ENCODE data around the gene SNPH. TPM values are rescaled to one million over a fixed set of nuclear protein-coding genes. Genes with fewer than 3 reads are reported as not detected.

SNPH gene
- total and polyA plus RNA-seq, 4 donors: 0.04 to 0.50 (median 0.21) TPM

DNA sequence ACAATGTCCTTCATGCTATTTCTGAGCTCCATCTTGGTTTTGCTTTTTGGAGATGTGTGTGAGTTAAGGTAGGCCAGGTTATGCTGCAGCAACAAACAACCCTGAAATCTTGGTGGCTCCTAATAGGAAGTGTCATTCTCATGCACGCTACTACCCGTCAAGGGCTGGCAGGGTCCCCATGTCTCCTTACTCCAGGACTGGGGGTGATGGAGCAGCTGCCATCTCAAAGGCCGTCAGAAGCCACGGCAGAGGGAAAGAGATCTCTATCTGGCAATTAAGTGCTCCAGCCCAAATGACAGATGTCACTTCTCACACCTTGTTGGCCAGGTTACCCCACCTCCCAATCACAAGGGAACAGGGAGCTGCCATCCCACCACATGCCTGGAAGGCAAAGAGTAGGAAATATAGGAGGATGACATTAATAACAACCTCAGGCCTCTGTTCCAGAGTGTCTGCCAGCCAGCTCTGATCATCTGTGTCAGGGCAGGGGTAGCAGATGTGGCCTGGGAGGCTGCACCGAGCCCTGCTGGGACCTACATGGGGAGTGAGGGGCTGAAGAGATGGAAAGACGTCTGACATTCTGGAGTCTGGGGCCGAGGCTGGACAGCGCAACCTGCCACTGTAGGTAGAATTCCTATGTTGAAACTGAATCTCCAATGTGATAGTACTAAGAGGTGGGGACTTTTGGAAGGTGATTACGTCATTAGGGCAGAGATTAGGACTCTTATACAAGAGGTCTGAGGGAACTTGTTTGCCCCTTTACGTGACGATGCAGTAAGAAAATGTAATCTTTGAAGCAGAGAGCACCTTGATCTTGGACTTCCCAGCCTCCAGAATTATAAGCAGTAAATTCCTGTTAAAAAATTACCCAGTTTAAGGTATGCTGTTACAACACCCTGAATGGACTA is 67.6 kb downstream of the SNPH start:
- H3K9ac ChIP-seq (ENCODE audit: low read depth in 1 of 2, low read length in 2 of 2): no peak overlapping the region
- peaks cover 7 to 33% (median 18%) of the 10 kb centered on the region in 4 donors for H3K4me1 ChIP-seq (ENCODE audit: control insufficient read depth in 4 of 4, insufficient read depth in 4 of 4, low read length in 3 of 4)
- peak; percentile 28 for DNase-seq (ENCODE audit: low spot score)

More for the DNA sequence above, 67.6 kb downstream of the SNPH start:
- WGBS: 92% methylated on average over 11 of the region's 11 CpGs
- Histone ChIP-seq H3K9me3 (ENCODE audit: control insufficient read depth in 4 of 4, low read length in 3 of 4) (no peaks in the 10 kb centered on the region), H3K36me3 (ENCODE audit: control insufficient read depth in 4 of 4, insufficient read depth in 3 of 4, low read depth in 1 of 4, low read length in 3 of 4) (no peaks in the 10 kb centered on the region), H3K4me3 (ENCODE audit: low read depth in 1 of 3, low read length in 3 of 3) (no peak overlapping the region), H3K27me3 (ENCODE audit: control insufficient read depth in 4 of 4, insufficient read depth in 4 of 4, low read length in 3 of 4) (no peaks in the 10 kb centered on the region), H3K27ac (ENCODE audit: low read depth in 1 of 2, low read length in 2 of 2) (no peak overlapping the region)
- TF ChIP-seq, protein P1, sequence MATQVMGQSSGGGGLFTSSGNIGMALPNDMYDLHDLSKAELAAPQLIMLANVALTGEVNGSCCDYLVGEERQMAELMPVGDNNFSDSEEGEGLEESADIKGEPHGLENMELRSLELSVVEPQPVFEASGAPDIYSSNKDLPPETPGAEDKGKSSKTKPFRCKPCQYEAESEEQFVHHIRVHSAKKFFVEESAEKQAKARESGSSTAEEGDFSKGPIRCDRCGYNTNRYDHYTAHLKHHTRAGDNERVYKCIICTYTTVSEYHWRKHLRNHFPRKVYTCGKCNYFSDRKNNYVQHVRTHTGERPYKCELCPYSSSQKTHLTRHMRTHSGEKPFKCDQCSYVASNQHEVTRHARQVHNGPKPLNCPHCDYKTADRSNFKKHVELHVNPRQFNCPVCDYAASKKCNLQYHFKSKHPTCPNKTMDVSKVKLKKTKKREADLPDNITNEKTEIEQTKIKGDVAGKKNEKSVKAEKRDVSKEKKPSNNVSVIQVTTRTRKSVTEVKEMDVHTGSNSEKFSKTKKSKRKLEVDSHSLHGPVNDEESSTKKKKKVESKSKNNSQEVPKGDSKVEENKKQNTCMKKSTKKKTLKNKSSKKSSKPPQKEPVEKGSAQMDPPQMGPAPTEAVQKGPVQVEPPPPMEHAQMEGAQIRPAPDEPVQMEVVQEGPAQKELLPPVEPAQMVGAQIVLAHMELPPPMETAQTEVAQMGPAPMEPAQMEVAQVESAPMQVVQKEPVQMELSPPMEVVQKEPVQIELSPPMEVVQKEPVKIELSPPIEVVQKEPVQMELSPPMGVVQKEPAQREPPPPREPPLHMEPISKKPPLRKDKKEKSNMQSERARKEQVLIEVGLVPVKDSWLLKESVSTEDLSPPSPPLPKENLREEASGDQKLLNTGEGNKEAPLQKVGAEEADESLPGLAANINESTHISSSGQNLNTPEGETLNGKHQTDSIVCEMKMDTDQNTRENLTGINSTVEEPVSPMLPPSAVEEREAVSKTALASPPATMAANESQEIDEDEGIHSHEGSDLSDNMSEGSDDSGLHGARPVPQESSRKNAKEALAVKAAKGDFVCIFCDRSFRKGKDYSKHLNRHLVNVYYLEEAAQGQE (IDR thresholded peaks at IDR 0.05): no peak
- TF ChIP-seq GABPA (IDR thresholded peaks at IDR 0.05 in 1 of 2, conservative IDR thresholded peaks at IDR 0.05 in 1 of 2) (no peak), NR2F2 (IDR thresholded peaks at IDR 0.05) (no peak), TAF1 (conservative IDR thresholded peaks at IDR 0.05) (no peak), HNF4A (conservative IDR thresholded peaks at IDR 0.05) (no peak), HNF4G (IDR thresholded peaks at IDR 0.05) (no peak), FOXA1 (IDR thresholded peaks at IDR 0.05) (no peak), EGR1 (IDR thresholded peaks at IDR 0.05; ENCODE audit: low read depth in 2 of 2) (no peak), CTCF (IDR thresholded peaks at IDR 0.05; ENCODE audit: low read depth, low read length, missing input control) (no peak), YY1 (IDR thresholded peaks at IDR 0.05) (no peak), MAX (IDR thresholded peaks at IDR 0.05) (no peak), RXRA (IDR thresholded peaks at IDR 0.05) (no peak), RAD21 (IDR thresholded peaks at IDR 0.05) (no peak), FOXA2 (IDR thresholded peaks at IDR 0.05) (no peak), JUND (IDR thresholded peaks at IDR 0.05) (no peak), SP1 (IDR thresholded peaks at IDR 0.05) (no peak)
- TF ChIP-seq, protein P2, sequence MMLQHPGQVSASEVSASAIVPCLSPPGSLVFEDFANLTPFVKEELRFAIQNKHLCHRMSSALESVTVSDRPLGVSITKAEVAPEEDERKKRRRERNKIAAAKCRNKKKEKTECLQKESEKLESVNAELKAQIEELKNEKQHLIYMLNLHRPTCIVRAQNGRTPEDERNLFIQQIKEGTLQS (IDR thresholded peaks at IDR 0.05): no peak
- TF ChIP-seq, protein P3, sequence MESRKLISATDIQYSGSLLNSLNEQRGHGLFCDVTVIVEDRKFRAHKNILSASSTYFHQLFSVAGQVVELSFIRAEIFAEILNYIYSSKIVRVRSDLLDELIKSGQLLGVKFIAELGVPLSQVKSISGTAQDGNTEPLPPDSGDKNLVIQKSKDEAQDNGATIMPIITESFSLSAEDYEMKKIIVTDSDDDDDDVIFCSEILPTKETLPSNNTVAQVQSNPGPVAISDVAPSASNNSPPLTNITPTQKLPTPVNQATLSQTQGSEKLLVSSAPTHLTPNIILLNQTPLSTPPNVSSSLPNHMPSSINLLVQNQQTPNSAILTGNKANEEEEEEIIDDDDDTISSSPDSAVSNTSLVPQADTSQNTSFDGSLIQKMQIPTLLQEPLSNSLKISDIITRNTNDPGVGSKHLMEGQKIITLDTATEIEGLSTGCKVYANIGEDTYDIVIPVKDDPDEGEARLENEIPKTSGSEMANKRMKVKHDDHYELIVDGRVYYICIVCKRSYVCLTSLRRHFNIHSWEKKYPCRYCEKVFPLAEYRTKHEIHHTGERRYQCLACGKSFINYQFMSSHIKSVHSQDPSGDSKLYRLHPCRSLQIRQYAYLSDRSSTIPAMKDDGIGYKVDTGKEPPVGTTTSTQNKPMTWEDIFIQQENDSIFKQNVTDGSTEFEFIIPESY (IDR thresholded peaks at IDR 0.05): no peak

Data from liver (tissue), 9 donors.